A549 (cell line): ENCODE results near the gene CRYBA4.

Experiments used
- CTCF ChIP-seq: fragments of >200 bp; sonication (Bioruptor Twin); formaldehyde crosslinking; IDR thresholded peaks from 3 replicates; pipeline ENCODE4 v1.5.1; 2016
- ELK1 ChIP-seq: fragments of 150-350 bp; IDR thresholded peaks from 2 replicates; pipeline ENCODE4 v1.6.1; 2014; ENCODE audit warnings: low read depth, mild to moderate bottlenecking, low read length
- FOSL2 ChIP-seq, 2 experiments: fragments of 450-650 bp in 1 of 2; fragments of >200 bp in 1 of 2; sonication (Bioruptor Twin) in 1 of 2; formaldehyde crosslinking; IDR thresholded peaks; 2 replicates each; pipeline versions ENCODE4 v1.5.0 to v1.6.1; 2016 to 2020; ENCODE audit warnings: mild to moderate bottlenecking in 1 of 2, moderate library complexity in 1 of 2
- HOXB13 ChIP-seq: fragments of 250-450 bp; sonication (Bioruptor Pico); IDR thresholded peaks from 2 replicates; pipeline ENCODE4 v1.5.0; 2020; ENCODE audit warnings: low read depth, mild to moderate bottlenecking, moderate library complexity
- MAX ChIP-seq: IDR thresholded peaks from 2 replicates; pipeline ENCODE4 v1.6.1; 2012
- NFE2L2 ChIP-seq: fragments of 150-350 bp; conservative IDR thresholded peaks from 2 replicates; pipeline ENCODE4 v1.6.1; 2014; ENCODE audit warnings: low read length
- POLR2A ChIP-seq: IDR thresholded peaks from 2 replicates; pipeline ENCODE4 v1.6.1; 2012; ENCODE audit warnings: mild to moderate bottlenecking, low read length
- RAD21 ChIP-seq, 2 experiments: fragments of >200 bp in 1 of 2; sonication (Bioruptor Twin) in 1 of 2; formaldehyde crosslinking in 1 of 2; IDR thresholded peaks in 1 of 2; conservative IDR thresholded peaks in 1 of 2; 2 replicates in 1 of 2; 3 replicates in 1 of 2; pipeline ENCODE4 v1.6.1; 2012 to 2018; ENCODE audit warnings: inconsistent platforms in 1 of 2
- RCOR1 ChIP-seq: fragments of 150-350 bp; IDR thresholded peaks from 2 replicates; pipeline ENCODE4 v1.6.1; 2014; ENCODE audit warnings: antibody characterized with exemption, low read length, low read depth
- USF2 ChIP-seq: fragments of 450-650 bp; IDR thresholded peaks from 2 replicates; pipeline ENCODE4 v1.6.1; 2014; ENCODE audit warnings: antibody characterized with exemption

GRCh38 chr22:26610072-26610958 lies 11.4 kb upstream of the CRYBA4 start:
- TF ChIP-seq ELK1 (no peak), CTCF (no peak), FOSL2 (IDR thresholded peaks at IDR 0.05) (no peak), FOSL2 (CRISPR knock-in tag; IDR thresholded peaks at IDR 0.05) (no peak), POLR2A (no peak), HOXB13 (CRISPR knock-in tag) (no peak), RCOR1 (no peak), RAD21 (conservative IDR thresholded peaks at IDR 0.05 in 1 of 2, IDR thresholded peaks at IDR 0.05 in 1 of 2) (no peak), NFE2L2 (no peak), MAX (no peak), USF2 (no peak)
